ENCODE measurements around the gene TFAP2A.
A peak's percentile ranks its signal among the peaks of the same experiment; 100 is the strongest.

The TFAP2A gene

GRCh38 chr6:10409731-10410206 lies 5.1 kb downstream of the TFAP2A start:
- peak overlapping the region; percentile 35 for H2BK15ac ChIP-seq (ENCODE audit: low read length)
- H4K91ac ChIP-seq (ENCODE audit: low read depth, low read length, poor library complexity), result no peak overlapping the region
- H3K9me3 ChIP-seq (replicated peaks in 1 of 2; ENCODE audit: control insufficient read depth in 2 of 2, insufficient read depth in 1 of 2, low read depth in 1 of 2, low read length in 2 of 2), result peaks cover 6 to 11% of the 10 kb centered on the region in 2 donors
- H3K9ac ChIP-seq (ENCODE audit: low read depth, low read length, poor library complexity), result no peak overlapping the region
- no peak overlapping the region for H2BK120ac ChIP-seq (ENCODE audit: low read depth, low read length)
- H3K23ac ChIP-seq (ENCODE audit: low read depth, low read length, poor library complexity), result peak overlapping the region; percentile 32
- WGBS, 2 donors (ENCODE audit: extremely low coverage in 2 of 2, insufficient read length in 2 of 2, insufficient replicate concordance in 1 of 2), result no CpG with 5 or more reads among the region's 30 CpGs
- H2AK5ac ChIP-seq (ENCODE audit: low read depth, low read length), result peak overlapping the region; percentile 23
- no peak overlapping the region for H3K27ac ChIP-seq (replicated peaks; ENCODE audit: low read length)
- H2AFZ ChIP-seq (ENCODE audit: low read length), result no peak overlapping the region
- no peaks in the 10 kb centered on the region for H3K36me3 ChIP-seq (replicated peaks in 1 of 2; ENCODE audit: control insufficient read depth in 2 of 2, insufficient read depth in 2 of 2, low read length in 2 of 2)
- H3K4me3 ChIP-seq (ENCODE audit: low read length in 2 of 2), result no peak overlapping the region
- peak overlapping the region; percentile 77 for H3K18ac ChIP-seq (ENCODE audit: low read length)
- H3K79me1 ChIP-seq (ENCODE audit: low read depth, low read length), result no peaks in the 10 kb centered on the region
- H3K4me2 ChIP-seq (ENCODE audit: insufficient read depth, low read length, poor library complexity, severe bottlenecking), result no peak overlapping the region
- peaks cover 6 to 10% of the 10 kb centered on the region in 2 donors for H3K4me1 ChIP-seq (ENCODE audit: control insufficient read depth in 2 of 2, insufficient read depth in 1 of 2, low read depth in 1 of 2, low read length in 2 of 2)
- no peak overlapping the region for H4K8ac ChIP-seq (ENCODE audit: low read depth, low read length)
- peaks cover 44 to 96% (median 86%) of the 10 kb centered on the region in 3 experiments for H3K27me3 ChIP-seq (ENCODE audit: control insufficient read depth in 3 of 3, insufficient read depth in 3 of 3, low read depth in 1 of 3, low read length in 3 of 3)
- no peak overlapping the region for H3K4ac ChIP-seq (ENCODE audit: low read length)
- peak overlapping the region; percentile 77 for H2BK12ac ChIP-seq (ENCODE audit: low read length)
- no peak overlapping the region for H3K14ac ChIP-seq (ENCODE audit: low read length)
- H2BK5ac ChIP-seq (ENCODE audit: low read length), result no peak overlapping the region
- no peak for DNase-seq (ENCODE audit: low spot score)

GRCh38 chr6:10409233-10409721 lies 5.6 kb downstream of the TFAP2A start:
- Histone ChIP-seq H2AK5ac (ENCODE audit: low read depth, low read length) (no peak overlapping the region), H3K4me1 (ENCODE audit: control insufficient read depth in 2 of 2, insufficient read depth in 1 of 2, low read depth in 1 of 2, low read length in 2 of 2) (peaks cover 4 to 7% of the 10 kb centered on the region in 2 donors), H3K4me3 (ENCODE audit: low read length in 2 of 2) (no peak overlapping the region), H3K14ac (ENCODE audit: low read length) (no peak overlapping the region), H4K8ac (ENCODE audit: low read depth, low read length) (no peak overlapping the region), H3K9me3 (replicated peaks in 1 of 2; ENCODE audit: control insufficient read depth in 2 of 2, insufficient read depth in 1 of 2, low read depth in 1 of 2, low read length in 2 of 2) (peaks cover 6 to 11% of the 10 kb centered on the region in 2 donors), H4K91ac (ENCODE audit: low read depth, low read length, poor library complexity) (no peak overlapping the region), H3K4me2 (ENCODE audit: insufficient read depth, low read length, poor library complexity, severe bottlenecking) (no peak overlapping the region), H3K4ac (ENCODE audit: low read length) (no peak overlapping the region), H2BK15ac (ENCODE audit: low read length) (no peak overlapping the region), H2BK12ac (ENCODE audit: low read length) (no peak overlapping the region), H2BK120ac (ENCODE audit: low read depth, low read length) (no peak overlapping the region), H3K27me3 (ENCODE audit: control insufficient read depth in 3 of 3, insufficient read depth in 3 of 3, low read depth in 1 of 3, low read length in 3 of 3) (peaks cover 39 to 91% (median 85%) of the 10 kb centered on the region in 3 experiments), H3K9ac (ENCODE audit: low read depth, low read length, poor library complexity) (no peak overlapping the region), H3K18ac (ENCODE audit: low read length) (no peak overlapping the region), H3K27ac (replicated peaks; ENCODE audit: low read length) (no peak overlapping the region), H3K36me3 (replicated peaks in 1 of 2; ENCODE audit: control insufficient read depth in 2 of 2, insufficient read depth in 2 of 2, low read length in 2 of 2) (no peaks in the 10 kb centered on the region), H2BK5ac (ENCODE audit: low read length) (no peak overlapping the region), H2AFZ (ENCODE audit: low read length) (no peak overlapping the region), H3K23ac (ENCODE audit: low read depth, low read length, poor library complexity) (no peak overlapping the region), H3K79me1 (ENCODE audit: low read depth, low read length) (no peaks in the 10 kb centered on the region)
- no CpG with 5 or more reads among the region's 8 CpGs for WGBS, 2 donors (ENCODE audit: extremely low coverage in 2 of 2, insufficient read length in 2 of 2, insufficient replicate concordance in 1 of 2)
- DNase-seq (ENCODE audit: low spot score), result no peak

GRCh38 chr6:10408457-10408856 lies 6.4 kb downstream of the TFAP2A start:
- Histone ChIP-seq H3K4me2 (ENCODE audit: insufficient read depth, low read length, poor library complexity, severe bottlenecking) (no peak overlapping the region), H3K27ac (replicated peaks; ENCODE audit: low read length) (no peak overlapping the region), H3K9ac (ENCODE audit: low read depth, low read length, poor library complexity) (no peak overlapping the region), H2AK5ac (ENCODE audit: low read depth, low read length) (no peak overlapping the region), H3K79me1 (ENCODE audit: low read depth, low read length) (no peaks in the 10 kb centered on the region), H4K8ac (ENCODE audit: low read depth, low read length) (no peak overlapping the region), H2BK12ac (ENCODE audit: low read length) (no peak overlapping the region), H3K27me3 (ENCODE audit: control insufficient read depth in 3 of 3, insufficient read depth in 3 of 3, low read depth in 1 of 3, low read length in 3 of 3) (peaks cover 32 to 82% (median 81%) of the 10 kb centered on the region in 3 experiments), H3K23ac (ENCODE audit: low read depth, low read length, poor library complexity) (no peak overlapping the region), H4K91ac (ENCODE audit: low read depth, low read length, poor library complexity) (no peak overlapping the region), H2BK120ac (ENCODE audit: low read depth, low read length) (no peak overlapping the region), H3K18ac (ENCODE audit: low read length) (no peak overlapping the region), H3K36me3 (replicated peaks in 1 of 2; ENCODE audit: control insufficient read depth in 2 of 2, insufficient read depth in 2 of 2, low read length in 2 of 2) (no peaks in the 10 kb centered on the region), H3K14ac (ENCODE audit: low read length) (no peak overlapping the region), H3K9me3 (replicated peaks in 1 of 2; ENCODE audit: control insufficient read depth in 2 of 2, insufficient read depth in 1 of 2, low read depth in 1 of 2, low read length in 2 of 2) (peaks cover 6 to 11% of the 10 kb centered on the region in 2 donors), H2BK5ac (ENCODE audit: low read length) (no peak overlapping the region), H3K4me1 (ENCODE audit: control insufficient read depth in 2 of 2, insufficient read depth in 1 of 2, low read depth in 1 of 2, low read length in 2 of 2) (peaks cover 7 to 8% of the 10 kb centered on the region in 2 donors), H2BK15ac (ENCODE audit: low read length) (no peak overlapping the region), H3K4ac (ENCODE audit: low read length) (no peak overlapping the region), H2AFZ (ENCODE audit: low read length) (no peak overlapping the region), H3K4me3 (ENCODE audit: low read length in 2 of 2) (no peak overlapping the region)
- no peak for DNase-seq (ENCODE audit: low spot score)
- whole genome bisulfite sequencing, 2 donors (ENCODE audit: extremely low coverage in 2 of 2, insufficient read length in 2 of 2, insufficient replicate concordance in 1 of 2), result no CpG with 5 or more reads among the region's 1 CpG

- H3K9me3 ChIP-seq (replicated peaks in 1 of 2; ENCODE audit: control insufficient read depth in 2 of 2, insufficient read depth in 1 of 2, low read depth in 1 of 2, low read length in 2 of 2), result peaks cover 6 to 11% of the 10 kb centered on the region in 2 donors
- no peak overlapping the region for H3K4ac ChIP-seq (ENCODE audit: low read length)
- no peak overlapping the region for H2BK12ac ChIP-seq (ENCODE audit: low read length)
- H2BK15ac ChIP-seq (ENCODE audit: low read length), result no peak overlapping the region
- H3K27ac ChIP-seq (replicated peaks; ENCODE audit: low read length), result no peak overlapping the region
- no peak overlapping the region for H2BK5ac ChIP-seq (ENCODE audit: low read length)
- H2AK5ac ChIP-seq (ENCODE audit: low read depth, low read length), result no peak overlapping the region
- no peak for DNase-seq (ENCODE audit: low spot score)
- no peak overlapping the region for H3K23ac ChIP-seq (ENCODE audit: low read depth, low read length, poor library complexity)
- H3K4me3 ChIP-seq (ENCODE audit: low read length in 2 of 2), result no peak overlapping the region
- no peak overlapping the region for H4K8ac ChIP-seq (ENCODE audit: low read depth, low read length)
- no peak overlapping the region for H3K18ac ChIP-seq (ENCODE audit: low read length)
- no CpG with 5 or more reads among the region's 3 CpGs for WGBS, 2 donors (ENCODE audit: extremely low coverage in 2 of 2, insufficient read length in 2 of 2, insufficient replicate concordance in 1 of 2)
- H3K14ac ChIP-seq (ENCODE audit: low read length), result no peak overlapping the region
- H3K9ac ChIP-seq (ENCODE audit: low read depth, low read length, poor library complexity), result no peak overlapping the region
- H2BK120ac ChIP-seq (ENCODE audit: low read depth, low read length), result no peak overlapping the region
- H3K4me1 ChIP-seq (ENCODE audit: control insufficient read depth in 2 of 2, insufficient read depth in 1 of 2, low read depth in 1 of 2, low read length in 2 of 2), result peaks cover 7 to 8% of the 10 kb centered on the region in 2 donors
- H4K91ac ChIP-seq (ENCODE audit: low read depth, low read length, poor library complexity), result no peak overlapping the region
- H3K79me1 ChIP-seq (ENCODE audit: low read depth, low read length), result no peaks in the 10 kb centered on the region
- peaks cover 24 to 82% (median 80%) of the 10 kb centered on the region in 3 experiments for H3K27me3 ChIP-seq (ENCODE audit: control insufficient read depth in 3 of 3, insufficient read depth in 3 of 3, low read depth in 1 of 3, low read length in 3 of 3)
- H3K4me2 ChIP-seq (ENCODE audit: insufficient read depth, low read length, poor library complexity, severe bottlenecking), result no peak overlapping the region
- no peaks in the 10 kb centered on the region for H3K36me3 ChIP-seq (replicated peaks in 1 of 2; ENCODE audit: control insufficient read depth in 2 of 2, insufficient read depth in 2 of 2, low read length in 2 of 2)
- no peak overlapping the region for H2AFZ ChIP-seq (ENCODE audit: low read length)
Observed at GRCh38 chr6:10407674-10408054, 7.2 kb downstream of the TFAP2A start.

Data from neuronal stem cell (in vitro differentiated cells).